Measurements from ENCODE around the gene ZBTB4. TPM values are rescaled to one million over a fixed set of nuclear protein-coding genes. Genes with fewer than 3 reads are reported as not detected.

ZBTB4 gene, protein sequence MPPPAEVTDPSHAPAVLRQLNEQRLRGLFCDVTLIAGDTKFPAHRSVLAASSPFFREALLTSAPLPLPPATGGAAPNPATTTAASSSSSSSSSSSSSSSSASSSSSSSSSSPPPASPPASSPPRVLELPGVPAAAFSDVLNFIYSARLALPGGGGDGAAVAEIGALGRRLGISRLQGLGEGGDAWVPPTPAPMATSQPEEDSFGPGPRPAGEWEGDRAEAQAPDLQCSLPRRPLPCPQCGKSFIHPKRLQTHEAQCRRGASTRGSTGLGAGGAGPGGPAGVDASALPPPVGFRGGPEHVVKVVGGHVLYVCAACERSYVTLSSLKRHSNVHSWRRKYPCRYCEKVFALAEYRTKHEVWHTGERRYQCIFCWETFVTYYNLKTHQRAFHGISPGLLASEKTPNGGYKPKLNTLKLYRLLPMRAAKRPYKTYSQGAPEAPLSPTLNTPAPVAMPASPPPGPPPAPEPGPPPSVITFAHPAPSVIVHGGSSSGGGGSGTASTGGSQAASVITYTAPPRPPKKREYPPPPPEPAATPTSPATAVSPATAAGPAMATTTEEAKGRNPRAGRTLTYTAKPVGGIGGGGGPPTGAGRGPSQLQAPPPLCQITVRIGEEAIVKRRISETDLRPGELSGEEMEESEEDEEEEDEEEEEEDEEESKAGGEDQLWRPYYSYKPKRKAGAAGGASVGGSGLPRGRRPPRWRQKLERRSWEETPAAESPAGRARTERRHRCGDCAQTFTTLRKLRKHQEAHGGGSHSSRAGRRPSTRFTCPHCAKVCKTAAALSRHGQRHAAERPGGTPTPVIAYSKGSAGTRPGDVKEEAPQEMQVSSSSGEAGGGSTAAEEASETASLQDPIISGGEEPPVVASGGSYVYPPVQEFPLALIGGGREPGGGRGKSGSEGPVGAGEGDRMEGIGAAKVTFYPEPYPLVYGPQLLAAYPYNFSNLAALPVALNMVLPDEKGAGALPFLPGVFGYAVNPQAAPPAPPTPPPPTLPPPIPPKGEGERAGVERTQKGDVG
- 63.4 TPM for total RNA-seq
- long read RNA-seq, full-length matches to known transcripts: 38 of 148 reads
- long read RNA-seq, partial matches to known transcripts: 29 of 148 reads
- long read RNA-seq, other reads (novel, unspliced or antisense): 81 of 148 reads

DNA sequence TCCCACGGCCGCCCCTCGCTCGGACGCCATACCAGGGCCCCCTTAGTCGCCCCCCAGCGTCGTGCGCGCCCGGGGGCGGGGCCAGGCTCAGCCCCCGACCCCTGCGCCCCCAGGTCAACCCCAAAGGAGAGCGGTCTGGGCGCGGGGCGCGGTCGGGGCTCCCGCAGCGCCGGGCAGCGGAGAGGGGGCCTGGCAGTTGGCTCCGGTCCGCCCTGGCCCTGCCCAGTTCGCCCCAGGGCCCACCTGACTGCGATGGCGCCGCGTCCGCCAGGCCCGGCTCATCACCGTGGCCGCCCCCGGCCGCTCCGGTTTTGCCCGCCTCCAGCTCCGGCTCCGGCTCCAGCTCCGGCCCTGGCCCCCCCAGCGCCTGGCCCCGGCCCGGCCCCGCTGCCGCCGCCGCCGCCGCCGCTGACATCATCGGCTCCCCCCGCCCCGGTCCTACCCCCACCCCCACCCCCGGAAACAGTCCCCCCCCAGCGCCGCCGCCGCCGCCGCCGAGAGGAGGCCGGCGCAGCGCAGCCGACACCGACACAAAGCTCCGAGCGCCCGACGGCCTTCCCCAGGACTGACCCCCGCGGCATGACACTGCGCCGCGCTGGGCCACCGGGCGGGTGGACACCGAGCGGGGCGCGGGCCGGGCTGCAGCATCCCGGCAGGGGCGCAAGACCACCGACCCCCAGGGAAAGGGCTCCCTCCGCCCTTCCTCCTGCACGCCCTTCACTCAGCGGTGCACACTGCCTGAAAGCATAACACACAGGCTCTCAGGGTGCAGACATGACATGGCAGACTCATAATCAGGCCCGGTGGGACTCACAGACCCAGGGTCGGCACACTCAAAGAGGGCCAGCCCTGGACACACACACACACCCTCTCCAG is at the start of gene ZBTB4:
ZBTB4 (minus strand) TSS at position 419 of the 876 bp plus-strand sequence. CDS start 12,830 bp downstream, outside the sequence.
- Histone ChIP-seq H3K27me3 (ENCODE audit: low read depth) (no peaks in the 10 kb centered on the region), H3K9me3 (replicated peaks) (no peaks in the 10 kb centered on the region), H3K27ac (replicated peaks) (peak within 1 kb of the TSS; percentile 100), H3K4me1 (peaks cover 85% of the 10 kb centered on the region), H3K4me3 (peak within 1 kb of the TSS; percentile 100), H3K36me3 (no peaks in the 10 kb centered on the region)
- DNase-seq: peak; percentile 70
- intact Hi-C loops (cut with micrococcal nuclease): no loop called here
- TF ChIP-seq, protein P1, sequence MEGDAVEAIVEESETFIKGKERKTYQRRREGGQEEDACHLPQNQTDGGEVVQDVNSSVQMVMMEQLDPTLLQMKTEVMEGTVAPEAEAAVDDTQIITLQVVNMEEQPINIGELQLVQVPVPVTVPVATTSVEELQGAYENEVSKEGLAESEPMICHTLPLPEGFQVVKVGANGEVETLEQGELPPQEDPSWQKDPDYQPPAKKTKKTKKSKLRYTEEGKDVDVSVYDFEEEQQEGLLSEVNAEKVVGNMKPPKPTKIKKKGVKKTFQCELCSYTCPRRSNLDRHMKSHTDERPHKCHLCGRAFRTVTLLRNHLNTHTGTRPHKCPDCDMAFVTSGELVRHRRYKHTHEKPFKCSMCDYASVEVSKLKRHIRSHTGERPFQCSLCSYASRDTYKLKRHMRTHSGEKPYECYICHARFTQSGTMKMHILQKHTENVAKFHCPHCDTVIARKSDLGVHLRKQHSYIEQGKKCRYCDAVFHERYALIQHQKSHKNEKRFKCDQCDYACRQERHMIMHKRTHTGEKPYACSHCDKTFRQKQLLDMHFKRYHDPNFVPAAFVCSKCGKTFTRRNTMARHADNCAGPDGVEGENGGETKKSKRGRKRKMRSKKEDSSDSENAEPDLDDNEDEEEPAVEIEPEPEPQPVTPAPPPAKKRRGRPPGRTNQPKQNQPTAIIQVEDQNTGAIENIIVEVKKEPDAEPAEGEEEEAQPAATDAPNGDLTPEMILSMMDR (IDR thresholded peaks at IDR 0.05; ENCODE audit: borderline replicate concordance): no peak

DNA sequence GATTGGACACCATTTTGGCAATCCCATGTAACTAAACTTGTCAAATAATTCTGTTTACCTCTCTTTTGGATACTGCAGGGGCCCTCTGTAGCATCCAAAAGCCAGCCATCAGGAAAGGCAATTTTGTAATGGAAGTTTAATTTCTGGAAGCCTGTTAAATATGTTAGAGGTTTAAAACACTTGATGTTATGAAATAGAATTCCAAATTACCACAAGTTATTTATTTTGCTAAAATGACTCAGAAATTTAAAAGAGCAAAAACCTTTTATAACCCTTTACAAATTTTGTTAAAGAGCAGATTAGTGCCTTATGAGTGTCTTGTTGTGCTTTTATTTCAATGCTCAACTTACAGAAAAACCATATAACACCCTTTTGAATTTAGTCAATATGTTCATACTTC is 49.4 kb upstream of the ZBTB4 start:
- Histone ChIP-seq H3K4me1 (no peaks in the 10 kb centered on the region), H3K36me3 (no peaks in the 10 kb centered on the region), H3K4me3 (no peak overlapping the region), H3K27ac (replicated peaks) (no peak overlapping the region), H3K27me3 (ENCODE audit: low read depth) (no peaks in the 10 kb centered on the region), H3K9me3 (replicated peaks) (peaks cover 29% of the 10 kb centered on the region)
- intact Hi-C loops (cut with micrococcal nuclease): no loop called here
- TF ChIP-seq, protein P1 (IDR thresholded peaks at IDR 0.05; ENCODE audit: borderline replicate concordance): no peak
- DNase-seq: no peak

DNA sequence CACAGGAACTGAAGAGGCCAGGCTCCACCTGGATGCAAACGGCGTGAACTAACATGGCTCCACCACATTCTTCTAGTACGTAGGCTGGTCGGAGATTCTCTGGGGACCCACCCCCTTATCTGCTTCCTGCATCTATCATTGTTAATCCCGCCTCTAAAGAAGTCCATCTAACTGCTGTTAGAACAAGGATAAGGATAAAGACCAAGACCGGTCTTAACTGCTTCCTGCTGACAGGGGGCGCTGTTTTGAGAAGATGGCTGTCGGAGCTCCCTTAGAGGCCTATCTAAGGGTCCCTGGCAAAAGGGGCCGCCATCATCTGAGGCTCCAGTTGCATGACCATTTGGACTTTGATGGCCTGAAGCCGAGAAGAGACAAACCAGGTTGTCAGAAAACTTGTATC is 43.6 kb upstream of the ZBTB4 start:
- DNase-seq: no peak
- TF ChIP-seq, protein P1 (IDR thresholded peaks at IDR 0.05; ENCODE audit: borderline replicate concordance): peak; percentile 59
- no peaks in the 10 kb centered on the region for H3K4me1 ChIP-seq
- H3K36me3 ChIP-seq: no peaks in the 10 kb centered on the region
- intact Hi-C loops (cut with micrococcal nuclease): no loop called here
- H3K4me3 ChIP-seq: no peak overlapping the region
- no peak overlapping the region for H3K27ac ChIP-seq (replicated peaks)
- no peaks in the 10 kb centered on the region for H3K27me3 ChIP-seq (ENCODE audit: low read depth)
- H3K9me3 ChIP-seq (replicated peaks): peaks cover 6% of the 10 kb centered on the region

DNA sequence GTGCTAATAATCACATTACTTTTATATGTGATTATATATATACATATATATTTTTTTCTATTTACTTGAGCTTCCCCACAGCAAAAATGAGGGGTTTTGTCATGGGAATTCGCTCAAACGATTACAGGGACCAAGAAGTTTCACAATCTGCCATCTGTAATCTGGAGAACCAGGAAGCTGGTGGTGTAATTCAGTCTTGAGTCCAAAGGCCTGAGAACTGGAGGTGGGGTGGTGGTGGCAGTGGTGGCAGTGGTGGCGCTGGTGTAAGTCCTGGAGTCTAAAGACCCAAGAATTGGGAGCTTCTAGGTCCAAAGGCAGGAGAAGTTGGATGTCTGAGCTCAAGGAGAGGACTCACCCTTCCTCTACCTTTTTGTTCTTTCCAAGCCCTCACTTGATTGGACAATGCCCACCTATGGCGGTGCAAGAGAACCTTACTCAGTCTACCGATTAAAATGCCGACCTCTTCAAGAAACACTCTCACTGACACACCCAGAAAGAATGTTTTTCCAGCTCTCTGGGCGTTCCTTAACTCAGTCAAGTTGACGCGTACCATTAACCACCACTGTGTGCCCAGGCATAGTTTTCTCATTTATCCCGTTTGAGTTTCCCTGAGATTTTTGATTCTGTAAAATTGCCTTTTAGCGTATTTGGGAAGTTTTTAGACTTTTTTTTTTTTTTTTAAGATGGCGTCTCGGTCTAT is 36.6 kb upstream of the ZBTB4 start:
- no peak overlapping the region for H3K4me3 ChIP-seq
- H3K27ac ChIP-seq (replicated peaks): no peak overlapping the region
- H3K36me3 ChIP-seq: peaks cover 36% of the 10 kb centered on the region
- TF ChIP-seq, protein P1 (IDR thresholded peaks at IDR 0.05; ENCODE audit: borderline replicate concordance): no peak
- no peak for DNase-seq
- intact Hi-C loops (cut with micrococcal nuclease): loop anchor here (10.0 kb wide), 1 partner anchor 49 kb away; the partner anchor contains the start of gene SENP3
- H3K27me3 ChIP-seq (ENCODE audit: low read depth): no peaks in the 10 kb centered on the region
- H3K9me3 ChIP-seq (replicated peaks): no peaks in the 10 kb centered on the region
- H3K4me1 ChIP-seq: peaks cover 3% of the 10 kb centered on the region

Data from left ventricle myocardium inferior (tissue), 1 donor.